ENCODE results near the gene TMEM196.
"Not testable (repeated sequence)": the region's sequence is repeated elsewhere in the genome, so short reads cannot be mapped to it uniquely, and the experiment has no call there.

The TMEM196 gene

GRCh38 chr7:19708397-19709248, 64.8 kb downstream of the TMEM196 start, which contains the start of gene POLR1F:
TSS of gene POLR1F (minus strand) at chr7:19709037. CDS start at chr7:19709016, 21 bp downstream.
- H3K4me3 ChIP-seq (ENCODE audit: low read length): peak within 1 kb of the TSS; percentile 91
- no CpG with 5 or more reads among the region's 56 CpGs for WGBS (ENCODE audit: insufficient coverage, insufficient read length)
- H3K36me3 ChIP-seq (ENCODE audit: control insufficient read depth, insufficient read depth, low read length): no peaks in the 10 kb centered on the region
- DNase-seq (ENCODE audit: low read depth, low spot score): peak; percentile 97
- H3K9me3 ChIP-seq (ENCODE audit: control insufficient read depth, insufficient read depth, low read length): no peaks in the 10 kb centered on the region
- no peak within 1 kb of the TSS for H3K27ac ChIP-seq (ENCODE audit: low read length)
- H3K27me3 ChIP-seq (ENCODE audit: control insufficient read depth, insufficient read depth, low read length): no peaks in the 10 kb centered on the region
- no peaks in the 10 kb centered on the region for H3K4me1 ChIP-seq (ENCODE audit: control insufficient read depth, insufficient read depth, low read length)

GRCh38 chr7:19707240-19707639, 66.2 kb downstream of the TMEM196 start:
- H3K27ac ChIP-seq (ENCODE audit: low read length): no peak overlapping the region
- no peaks in the 10 kb centered on the region for H3K4me1 ChIP-seq (ENCODE audit: control insufficient read depth, insufficient read depth, low read length)
- H3K27me3 ChIP-seq (ENCODE audit: control insufficient read depth, insufficient read depth, low read length): no peaks in the 10 kb centered on the region
- no CpG with 5 or more reads among the region's 3 CpGs for WGBS (ENCODE audit: insufficient coverage, insufficient read length)
- H3K9me3 ChIP-seq (ENCODE audit: control insufficient read depth, insufficient read depth, low read length): no peaks in the 10 kb centered on the region
- no peak overlapping the region for H3K4me3 ChIP-seq (ENCODE audit: low read length)
- H3K36me3 ChIP-seq (ENCODE audit: control insufficient read depth, insufficient read depth, low read length): no peaks in the 10 kb centered on the region
- no peak for DNase-seq (ENCODE audit: low read depth, low spot score)

GRCh38 chr7:19705663-19706062, 67.8 kb downstream of the TMEM196 start:
- Histone ChIP-seq H3K4me1 (ENCODE audit: control insufficient read depth, insufficient read depth, low read length) (no peaks in the 10 kb centered on the region), H3K4me3 (ENCODE audit: low read length) (no peak overlapping the region), H3K36me3 (ENCODE audit: control insufficient read depth, insufficient read depth, low read length) (no peaks in the 10 kb centered on the region), H3K27ac (ENCODE audit: low read length) (no peak overlapping the region), H3K9me3 (ENCODE audit: control insufficient read depth, insufficient read depth, low read length) (no peaks in the 10 kb centered on the region), H3K27me3 (ENCODE audit: control insufficient read depth, insufficient read depth, low read length) (no peaks in the 10 kb centered on the region)
- no CpG with 5 or more reads among the region's 2 CpGs for WGBS (ENCODE audit: insufficient coverage, insufficient read length)
- DNase-seq (ENCODE audit: low read depth, low spot score): no peak

- Histone ChIP-seq H3K4me3 (ENCODE audit: low read length) (no peak overlapping the region), H3K9me3 (ENCODE audit: control insufficient read depth, insufficient read depth, low read length) (no peaks in the 10 kb centered on the region), H3K27ac (ENCODE audit: low read length) (no peak overlapping the region), H3K4me1 (ENCODE audit: control insufficient read depth, insufficient read depth, low read length) (no peaks in the 10 kb centered on the region), H3K27me3 (ENCODE audit: control insufficient read depth, insufficient read depth, low read length) (no peaks in the 10 kb centered on the region), H3K36me3 (ENCODE audit: control insufficient read depth, insufficient read depth, low read length) (no peaks in the 10 kb centered on the region)
- DNase-seq (ENCODE audit: low read depth, low spot score): no peak
- no CpG with 5 or more reads among the region's 4 CpGs for whole genome bisulfite sequencing (ENCODE audit: insufficient coverage, insufficient read length)
Observed at GRCh38 chr7:19701471-19701870, 71.9 kb downstream of the TMEM196 start.

GRCh38 chr7:19700936-19701335, 72.5 kb downstream of the TMEM196 start:
- no peak for DNase-seq (ENCODE audit: low read depth, low spot score)
- Histone ChIP-seq H3K27ac (ENCODE audit: low read length) (no peak overlapping the region), H3K9me3 (ENCODE audit: control insufficient read depth, insufficient read depth, low read length) (no peaks in the 10 kb centered on the region), H3K36me3 (ENCODE audit: control insufficient read depth, insufficient read depth, low read length) (no peaks in the 10 kb centered on the region), H3K4me3 (ENCODE audit: low read length) (no peak overlapping the region), H3K27me3 (ENCODE audit: control insufficient read depth, insufficient read depth, low read length) (no peaks in the 10 kb centered on the region), H3K4me1 (ENCODE audit: control insufficient read depth, insufficient read depth, low read length) (no peaks in the 10 kb centered on the region)
- no CpG with 5 or more reads among the region's 3 CpGs for WGBS (ENCODE audit: insufficient coverage, insufficient read length)

- H3K27me3 ChIP-seq (ENCODE audit: control insufficient read depth, insufficient read depth, low read length): no peaks in the 10 kb centered on the region
- WGBS (ENCODE audit: insufficient coverage, insufficient read length): no CpG with 5 or more reads among the region's 3 CpGs
- no peaks in the 10 kb centered on the region for H3K4me1 ChIP-seq (ENCODE audit: control insufficient read depth, insufficient read depth, low read length)
- H3K9me3 ChIP-seq (ENCODE audit: control insufficient read depth, insufficient read depth, low read length): no peaks in the 10 kb centered on the region
- no peak overlapping the region for H3K27ac ChIP-seq (ENCODE audit: low read length)
- H3K36me3 ChIP-seq (ENCODE audit: control insufficient read depth, insufficient read depth, low read length): no peaks in the 10 kb centered on the region
- H3K4me3 ChIP-seq (ENCODE audit: low read length): no peak overlapping the region
- DNase-seq (ENCODE audit: low read depth, low spot score): no peak
Observed at GRCh38 chr7:19698331-19698730, 75.1 kb downstream of the TMEM196 start.

- no peak overlapping the region for H3K27ac ChIP-seq (ENCODE audit: low read length)
- H3K36me3 ChIP-seq (ENCODE audit: control insufficient read depth, insufficient read depth, low read length): no peaks in the 10 kb centered on the region
- H3K9me3 ChIP-seq (ENCODE audit: control insufficient read depth, insufficient read depth, low read length): no peaks in the 10 kb centered on the region
- DNase-seq (ENCODE audit: low read depth, low spot score): no peak
- H3K27me3 ChIP-seq (ENCODE audit: control insufficient read depth, insufficient read depth, low read length): no peaks in the 10 kb centered on the region
- H3K4me1 ChIP-seq (ENCODE audit: control insufficient read depth, insufficient read depth, low read length): no peaks in the 10 kb centered on the region
- no peak overlapping the region for H3K4me3 ChIP-seq (ENCODE audit: low read length)
Observed at GRCh38 chr7:19696926-19697325, 76.5 kb downstream of the TMEM196 start.

- no peak for DNase-seq (ENCODE audit: low read depth, low spot score)
- Histone ChIP-seq H3K4me1 (ENCODE audit: control insufficient read depth, insufficient read depth, low read length) (no peaks in the 10 kb centered on the region), H3K27ac (ENCODE audit: low read length) (no peak overlapping the region), H3K9me3 (ENCODE audit: control insufficient read depth, insufficient read depth, low read length) (no peaks in the 10 kb centered on the region), H3K36me3 (ENCODE audit: control insufficient read depth, insufficient read depth, low read length) (no peaks in the 10 kb centered on the region), H3K4me3 (ENCODE audit: low read length) (no peak overlapping the region), H3K27me3 (ENCODE audit: control insufficient read depth, insufficient read depth, low read length) (no peaks in the 10 kb centered on the region)
- no CpG with 5 or more reads among the region's 26 CpGs for WGBS (ENCODE audit: insufficient coverage, insufficient read length)
Observed at GRCh38 chr7:19692111-19692828, 81.1 kb downstream of the TMEM196 start.

- Histone ChIP-seq H3K27ac (ENCODE audit: low read length) (no peak overlapping the region), H3K36me3 (ENCODE audit: control insufficient read depth, insufficient read depth, low read length) (no peaks in the 10 kb centered on the region), H3K4me3 (ENCODE audit: low read length) (no peak overlapping the region), H3K27me3 (ENCODE audit: control insufficient read depth, insufficient read depth, low read length) (no peaks in the 10 kb centered on the region), H3K4me1 (ENCODE audit: control insufficient read depth, insufficient read depth, low read length) (no peaks in the 10 kb centered on the region), H3K9me3 (ENCODE audit: control insufficient read depth, insufficient read depth, low read length) (no peaks in the 10 kb centered on the region)
- WGBS (ENCODE audit: insufficient coverage, insufficient read length): no CpG with 5 or more reads among the region's 1 CpG
- DNase-seq (ENCODE audit: low read depth, low spot score): no peak
Observed at GRCh38 chr7:19690736-19691135, 82.7 kb downstream of the TMEM196 start.

- WGBS (ENCODE audit: insufficient coverage, insufficient read length): no CpG with 5 or more reads among the region's 12 CpGs
- not testable (repeated sequence) for H3K27me3 ChIP-seq (ENCODE audit: control insufficient read depth, insufficient read depth, low read length); H3K4me3 ChIP-seq (ENCODE audit: low read length); H3K27ac ChIP-seq (ENCODE audit: low read length); H3K36me3 ChIP-seq (ENCODE audit: control insufficient read depth, insufficient read depth, low read length); DNase-seq (ENCODE audit: low read depth, low spot score); H3K4me1 ChIP-seq (ENCODE audit: control insufficient read depth, insufficient read depth, low read length); H3K9me3 ChIP-seq (ENCODE audit: control insufficient read depth, insufficient read depth, low read length)
Observed at GRCh38 chr7:19689130-19689529, 84.3 kb downstream of the TMEM196 start.
